ENCODE measurements around the gene FBXL17.

FBXL17 gene

DNA sequence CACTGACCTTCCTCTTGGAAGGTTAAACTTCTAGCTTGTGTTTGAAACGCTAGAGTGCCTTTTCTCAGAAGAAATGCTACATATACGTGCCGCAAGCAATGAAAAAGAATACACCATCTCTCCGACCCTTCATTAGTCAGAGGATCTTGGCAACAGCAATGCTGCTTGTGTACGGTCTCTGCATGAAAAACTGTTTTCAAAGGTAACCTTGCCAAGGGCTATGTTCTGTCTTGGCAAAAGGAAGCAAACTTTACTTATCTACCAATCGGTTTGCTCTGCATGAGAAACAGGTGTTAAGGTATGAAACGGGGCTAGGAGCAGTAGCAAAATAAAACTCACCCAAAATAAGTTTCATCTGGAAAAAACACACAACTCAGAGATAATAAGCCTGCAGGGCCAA is 297.8 kb downstream of the FBXL17 start:
- DNase-seq (ENCODE audit: low spot score), result peak; percentile 31

- no peak for DNase-seq (ENCODE audit: low spot score)
Measured at GRCh38 chr5:108083232-108083631, 298.7 kb downstream of the FBXL17 start.

- DNase-seq (ENCODE audit: low spot score), result no peak
Measured at GRCh38 chr5:108081707-108082106, 300.2 kb downstream of the FBXL17 start.

GRCh38 chr5:108079753-108080152 is 302.1 kb downstream of the FBXL17 start:
- no peak for DNase-seq (ENCODE audit: low spot score)

- no peak for DNase-seq (ENCODE audit: low spot score)
Measured at GRCh38 chr5:108078882-108079281, 303.0 kb downstream of the FBXL17 start.

GRCh38 chr5:108078345-108078744 is 303.6 kb downstream of the FBXL17 start:
- no peak for DNase-seq (ENCODE audit: low spot score)

DNA sequence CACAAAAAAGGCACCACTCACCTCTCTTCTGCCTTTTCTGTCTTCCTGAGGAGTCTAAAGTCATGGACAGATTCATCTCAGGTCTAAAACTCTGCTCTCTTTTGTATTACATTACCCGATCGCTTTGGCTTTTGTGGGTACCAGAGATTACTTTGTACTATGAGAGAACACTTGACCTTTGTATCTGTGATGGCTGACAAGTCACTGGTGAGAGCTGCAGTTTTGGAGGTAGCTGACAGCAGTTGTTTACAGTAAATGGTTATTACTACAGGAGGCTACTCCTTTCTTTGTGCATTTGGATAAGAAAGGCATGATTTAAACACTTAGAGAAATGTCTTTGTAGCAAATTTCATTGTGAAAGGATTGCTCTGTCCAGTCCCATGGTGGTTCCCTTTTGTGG is 307.3 kb downstream of the FBXL17 start:
- DNase-seq (ENCODE audit: low spot score), result no peak

DNA sequence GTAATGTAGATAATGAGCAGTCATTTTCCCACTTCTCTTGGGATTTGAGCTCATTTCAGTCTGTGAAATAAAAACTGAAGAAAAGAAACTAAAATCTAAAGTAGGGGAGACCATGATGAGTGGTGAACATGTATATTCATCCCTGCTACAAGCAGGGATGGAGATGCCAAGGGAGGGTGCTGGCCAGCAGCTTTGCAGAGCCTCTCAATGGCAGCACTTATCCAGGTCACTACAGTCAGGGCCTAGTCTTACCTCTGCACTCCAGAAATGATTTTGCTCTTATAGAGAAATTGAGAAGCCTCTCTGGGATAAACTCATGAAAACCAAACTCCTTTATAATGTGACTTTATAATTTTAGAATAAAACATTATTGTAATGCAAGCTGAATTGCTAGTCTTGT is 317.6 kb downstream of the FBXL17 start:
- no peak for DNase-seq (ENCODE audit: low spot score)

DNA sequence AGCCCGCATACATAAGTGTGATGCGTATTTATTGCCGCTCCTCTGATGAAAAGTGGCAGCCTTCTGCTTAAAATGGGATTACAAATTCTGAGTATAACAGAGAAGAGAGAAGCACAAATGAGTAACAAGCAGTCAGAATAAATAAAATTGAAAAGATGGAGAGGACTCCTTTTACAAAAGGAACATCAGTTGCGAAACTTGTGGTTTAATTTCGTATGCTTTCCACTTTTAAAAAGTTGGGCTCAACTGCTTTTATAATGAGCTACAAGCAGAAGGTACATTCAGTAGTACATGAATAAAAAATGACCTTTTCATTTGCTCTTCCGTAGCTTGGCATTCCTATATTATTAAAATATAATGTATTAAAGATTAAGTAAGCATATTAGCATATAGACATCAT is 320.0 kb downstream of the FBXL17 start:
- no peak for DNase-seq (ENCODE audit: low spot score)

DNA sequence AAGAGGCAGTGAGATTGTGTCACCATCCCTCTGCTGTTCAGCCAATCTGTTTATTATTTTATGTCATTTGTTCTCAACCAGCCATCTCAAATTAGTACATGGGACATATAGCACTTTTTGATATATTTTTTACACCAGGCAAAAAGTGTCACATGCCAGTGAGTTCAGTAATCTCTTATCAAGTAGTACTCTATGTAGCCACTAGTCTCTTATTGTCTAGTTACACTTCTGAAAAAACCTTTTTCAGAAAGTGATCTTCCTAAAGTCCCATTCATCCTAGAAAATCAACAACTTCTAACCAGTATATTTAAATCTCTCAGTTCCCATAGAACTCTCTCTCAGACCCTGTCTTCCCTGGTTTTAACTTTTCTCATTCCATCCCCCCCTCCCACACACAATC is 321.6 kb downstream of the FBXL17 start:
- no peak for DNase-seq (ENCODE audit: low spot score)

DNA sequence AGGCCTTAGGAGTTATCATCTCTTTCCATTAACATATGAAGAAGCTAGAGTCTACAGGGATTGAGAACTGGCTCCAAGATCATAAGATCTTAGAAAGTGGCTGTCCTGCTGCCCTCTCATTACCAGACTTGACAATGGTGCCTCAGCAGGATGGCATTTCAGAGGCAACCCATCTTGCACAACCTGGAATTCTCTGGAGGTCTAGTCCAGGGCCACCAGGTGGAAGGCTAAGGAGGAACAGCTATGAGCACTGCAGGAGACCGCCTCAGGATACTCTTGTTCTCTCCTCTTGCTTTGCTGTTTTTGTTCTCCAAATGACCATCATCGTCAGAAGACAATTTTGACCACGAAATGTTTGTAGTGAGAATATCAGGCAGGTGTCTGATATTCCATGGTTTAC is 322.6 kb downstream of the FBXL17 start:
- DNase-seq (ENCODE audit: low spot score), result no peak

DNA sequence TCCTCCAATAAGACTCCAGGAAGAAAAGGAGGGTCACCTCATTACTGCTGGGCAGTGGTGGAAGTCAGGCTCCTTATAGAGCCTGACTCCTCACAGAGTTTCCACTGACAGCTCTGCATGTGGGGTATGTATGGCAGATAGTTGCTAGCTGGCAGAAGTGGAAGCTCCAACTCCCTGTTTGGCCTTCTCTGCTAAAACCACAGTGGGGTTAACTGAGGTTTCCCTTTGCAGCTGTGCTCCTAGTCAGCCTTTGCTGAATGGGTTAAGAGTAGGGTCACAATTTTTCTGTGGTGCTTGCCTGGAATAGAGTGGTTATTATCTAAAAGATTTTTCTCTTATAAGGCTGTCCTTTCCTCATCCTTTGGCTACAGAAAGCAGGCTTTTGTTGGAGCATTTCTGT is 327.5 kb downstream of the FBXL17 start:
- DNase-seq (ENCODE audit: low spot score), result no peak

DNA sequence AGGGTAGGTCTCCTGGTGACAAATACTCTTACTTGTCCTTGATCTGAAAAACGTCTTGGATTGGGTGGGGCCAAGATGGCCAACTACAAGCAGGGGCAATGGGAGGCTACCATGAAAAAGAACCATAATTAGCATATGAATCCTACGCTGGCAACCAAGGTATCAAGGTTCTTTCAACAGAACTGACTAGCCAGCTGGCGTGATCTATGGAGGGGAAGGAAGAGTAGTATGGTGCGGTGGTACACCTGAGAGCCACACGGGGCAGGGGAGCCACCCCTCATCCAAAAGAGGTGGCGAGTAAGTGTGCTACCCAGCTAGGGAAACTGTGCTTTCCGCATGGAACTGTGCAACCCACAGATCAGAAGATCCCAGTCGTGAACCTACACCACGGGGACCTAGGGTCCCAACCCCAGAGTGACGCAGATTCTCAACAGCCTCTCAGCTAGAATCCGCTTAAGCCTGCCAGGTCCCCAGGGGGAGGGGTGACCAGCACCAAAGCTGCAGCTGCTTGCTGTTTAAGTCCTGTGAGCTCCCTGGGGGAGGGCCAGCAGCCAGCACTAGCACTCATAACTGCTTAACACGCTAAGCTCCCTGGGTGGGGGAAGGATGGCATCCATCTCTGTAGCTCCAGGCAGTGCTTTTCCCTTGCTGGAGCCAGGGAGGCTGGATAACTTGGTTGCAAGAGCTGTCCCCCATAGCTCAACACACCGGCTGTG is 334.8 kb downstream of the FBXL17 start:
- DNase-seq (ENCODE audit: low spot score), result no peak

GRCh38 chr5:108036482-108036881 is 345.4 kb downstream of the FBXL17 start:
- no peak for DNase-seq (ENCODE audit: low spot score)

GRCh38 chr5:108028883-108029282 is 353.0 kb downstream of the FBXL17 start:
- DNase-seq (ENCODE audit: low spot score), result no peak

GRCh38 chr5:108028412-108028811 is 353.5 kb downstream of the FBXL17 start:
- DNase-seq (ENCODE audit: low spot score), result peak; percentile 13

GRCh38 chr5:108025957-108026356 is 355.9 kb downstream of the FBXL17 start:
- no peak for DNase-seq (ENCODE audit: low spot score)

DNA sequence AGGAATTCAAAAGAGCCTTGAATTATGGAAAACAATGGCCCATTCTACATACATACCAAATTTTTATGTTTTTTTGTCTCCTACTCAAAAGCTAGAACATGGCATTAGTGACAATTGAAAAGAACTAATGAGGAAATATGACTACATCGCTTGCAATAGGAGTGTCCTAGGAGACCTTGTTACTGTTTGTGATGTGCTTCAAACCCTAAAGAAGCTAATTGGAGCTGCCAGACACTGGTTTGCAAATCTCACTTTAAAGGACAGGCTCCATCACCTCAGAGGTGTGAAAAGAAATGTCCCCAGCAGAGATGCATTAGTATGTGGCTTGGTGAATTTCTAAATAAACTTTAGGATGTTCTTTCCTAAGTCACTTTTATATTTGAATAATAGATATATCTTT is 356.9 kb downstream of the FBXL17 start:
- DNase-seq (ENCODE audit: low spot score), result no peak

DNA sequence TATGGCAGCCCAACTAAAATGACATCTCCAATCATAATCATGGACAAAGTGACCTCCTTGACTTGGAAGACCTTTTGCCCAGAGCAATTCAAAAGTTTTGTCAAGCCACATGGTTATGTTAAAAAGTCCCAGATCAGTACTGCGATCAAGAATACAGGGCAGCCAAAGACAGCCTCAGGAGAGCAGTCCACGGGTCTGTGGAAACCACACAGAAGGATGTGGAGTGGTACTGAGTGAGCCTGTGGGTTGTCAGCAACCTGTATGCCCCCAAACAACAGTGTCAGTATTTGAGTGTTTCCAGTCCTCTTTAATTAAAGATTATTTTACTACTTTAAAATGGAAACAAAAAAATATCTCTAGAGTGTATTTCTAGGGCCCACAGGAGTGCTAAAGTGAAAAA is 365.8 kb downstream of the FBXL17 start:
- DNase-seq (ENCODE audit: low spot score), result no peak

DNA sequence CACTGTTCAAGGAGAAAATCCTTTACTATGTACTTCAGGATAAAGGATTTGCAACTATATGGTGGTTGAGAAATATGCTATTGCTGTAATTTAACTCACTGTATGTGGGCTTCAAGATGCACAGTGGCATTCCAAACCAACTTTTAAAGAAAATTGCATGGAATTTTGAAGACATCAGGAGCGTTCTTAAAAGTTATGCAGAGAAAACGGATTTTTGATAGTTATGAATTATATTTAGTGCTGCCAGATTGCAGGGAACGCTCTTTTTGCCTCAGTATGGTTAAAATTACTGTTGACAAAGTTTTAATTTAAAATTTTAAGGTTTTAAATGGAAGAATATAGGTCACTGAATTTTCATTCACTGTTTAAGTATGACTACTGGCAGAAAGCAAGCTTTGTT is 375.1 kb downstream of the FBXL17 start:
- no peak for DNase-seq (ENCODE audit: low spot score)

GRCh38 chr5:108003178-108003577 is 378.7 kb downstream of the FBXL17 start:
- peak; percentile 63 for DNase-seq (ENCODE audit: low spot score)

DNA sequence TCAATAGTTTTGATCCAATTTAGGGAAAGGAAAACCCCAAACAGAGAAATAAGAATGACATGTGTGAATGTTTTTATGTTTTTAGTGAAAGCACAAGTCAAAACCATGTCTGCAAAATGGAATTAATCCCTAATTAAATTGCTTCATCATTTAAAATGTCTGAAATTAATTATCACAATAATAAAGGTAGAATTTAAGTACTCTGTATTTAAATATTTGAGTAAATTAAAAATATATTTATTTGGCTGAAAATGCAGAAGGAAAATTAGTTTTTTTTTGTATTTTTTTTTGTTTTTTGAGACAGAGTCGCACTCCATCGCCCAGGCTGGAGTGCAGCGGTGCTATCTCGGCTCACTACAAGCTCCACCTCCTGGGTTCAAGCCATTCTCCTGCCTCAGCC is 380.7 kb downstream of the FBXL17 start:
- DNase-seq (ENCODE audit: low spot score), result no peak

- DNase-seq (ENCODE audit: low spot score), result peak; percentile 7
Measured at GRCh38 chr5:107997338-107997980, 384.4 kb downstream of the FBXL17 start.

GRCh38 chr5:107993341-107993740 is 388.6 kb downstream of the FBXL17 start:
- no peak for DNase-seq (ENCODE audit: low spot score)
